WERI-Rb-1 (cell line): Measurements from ENCODE around the gene PTPN20.

ENCODE experiments used
- DNase-seq: peaks from one replicate; pipeline ENCODE4 v3.0.0-alpha.2; 2020
- H3K27ac ChIP-seq: fragments of 250-450 bp; sonication (Bioruptor Pico); 2 replicates; pipeline ENCODE4 v1.5.1; 2020; ENCODE audit warnings: mild to moderate bottlenecking, moderate library complexity
- H3K27me3 ChIP-seq: fragments of 250-450 bp; sonication (Bioruptor Pico); 2 replicates; pipeline ENCODE4 v1.5.1; 2021; ENCODE audit warnings: mild to moderate bottlenecking, low read depth, moderate library complexity; ENCODE audit not compliant: insufficient read depth, severe bottlenecking
- H3K36me3 ChIP-seq: fragments of 250-450 bp; sonication (Bioruptor Pico); 2 replicates; pipeline ENCODE4 v1.5.1; 2020; ENCODE audit warnings: mild to moderate bottlenecking, moderate library complexity
- H3K4me3 ChIP-seq: 2 replicates; pipeline ENCODE4 v1.5.1; 2011; ENCODE audit warnings: low read depth, mild to moderate bottlenecking, control low read depth, low read length
- H3K9me3 ChIP-seq: fragments of 250-450 bp; sonication (Bioruptor Pico); 2 replicates; pipeline ENCODE4 v1.5.1; 2021; ENCODE audit warnings: mild to moderate bottlenecking, moderate library complexity; ENCODE audit not compliant: severe bottlenecking
- CTCF ChIP-seq: IDR thresholded peaks from 2 replicates; pipeline ENCODE4 v1.5.1; 2011; ENCODE audit warnings: low read depth, mild to moderate bottlenecking, control low read depth, inconsistent platforms, low read length

The PTPN20 gene

DNA sequence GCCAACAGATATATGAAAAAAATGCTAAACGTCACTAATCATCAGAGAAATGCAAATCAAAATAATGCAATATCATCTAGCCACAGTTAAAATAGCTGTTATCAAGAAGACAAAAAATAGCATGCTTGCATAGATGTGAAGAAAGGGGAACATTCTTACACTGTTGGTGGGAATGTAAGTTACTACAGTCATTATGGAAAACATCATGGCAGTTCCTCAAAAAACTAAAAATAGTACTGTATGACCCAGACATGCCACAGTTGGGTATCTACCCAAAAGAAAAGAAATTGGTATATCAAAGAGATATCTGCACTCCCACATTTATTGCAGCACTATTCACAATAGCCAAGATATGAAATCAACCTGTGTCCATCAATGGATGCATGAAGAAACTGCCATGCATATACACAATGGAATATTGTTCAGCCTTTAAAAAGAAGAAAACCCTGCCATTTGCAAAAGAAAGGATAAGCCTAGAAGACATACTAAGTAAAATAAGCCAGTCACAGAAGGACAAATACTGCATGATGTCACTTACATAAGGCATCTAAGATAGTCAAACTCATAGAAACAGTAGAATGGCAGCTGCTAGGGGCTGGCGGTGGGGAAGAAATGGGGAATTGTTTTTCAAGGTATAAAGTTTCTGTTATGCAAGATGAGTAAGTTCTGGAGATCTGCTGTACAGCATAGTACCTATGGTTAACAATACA is 107.0 kb downstream of the PTPN20 start:
- no peak overlapping the region for H3K27ac ChIP-seq
- no peaks in the 10 kb centered on the region for H3K9me3 ChIP-seq
- DNase-seq, result no peak
- H3K27me3 ChIP-seq, result no peaks in the 10 kb centered on the region
- H3K36me3 ChIP-seq, result no peaks in the 10 kb centered on the region
- no peak overlapping the region for H3K4me3 ChIP-seq
- no peak for TF ChIP-seq CTCF

DNA sequence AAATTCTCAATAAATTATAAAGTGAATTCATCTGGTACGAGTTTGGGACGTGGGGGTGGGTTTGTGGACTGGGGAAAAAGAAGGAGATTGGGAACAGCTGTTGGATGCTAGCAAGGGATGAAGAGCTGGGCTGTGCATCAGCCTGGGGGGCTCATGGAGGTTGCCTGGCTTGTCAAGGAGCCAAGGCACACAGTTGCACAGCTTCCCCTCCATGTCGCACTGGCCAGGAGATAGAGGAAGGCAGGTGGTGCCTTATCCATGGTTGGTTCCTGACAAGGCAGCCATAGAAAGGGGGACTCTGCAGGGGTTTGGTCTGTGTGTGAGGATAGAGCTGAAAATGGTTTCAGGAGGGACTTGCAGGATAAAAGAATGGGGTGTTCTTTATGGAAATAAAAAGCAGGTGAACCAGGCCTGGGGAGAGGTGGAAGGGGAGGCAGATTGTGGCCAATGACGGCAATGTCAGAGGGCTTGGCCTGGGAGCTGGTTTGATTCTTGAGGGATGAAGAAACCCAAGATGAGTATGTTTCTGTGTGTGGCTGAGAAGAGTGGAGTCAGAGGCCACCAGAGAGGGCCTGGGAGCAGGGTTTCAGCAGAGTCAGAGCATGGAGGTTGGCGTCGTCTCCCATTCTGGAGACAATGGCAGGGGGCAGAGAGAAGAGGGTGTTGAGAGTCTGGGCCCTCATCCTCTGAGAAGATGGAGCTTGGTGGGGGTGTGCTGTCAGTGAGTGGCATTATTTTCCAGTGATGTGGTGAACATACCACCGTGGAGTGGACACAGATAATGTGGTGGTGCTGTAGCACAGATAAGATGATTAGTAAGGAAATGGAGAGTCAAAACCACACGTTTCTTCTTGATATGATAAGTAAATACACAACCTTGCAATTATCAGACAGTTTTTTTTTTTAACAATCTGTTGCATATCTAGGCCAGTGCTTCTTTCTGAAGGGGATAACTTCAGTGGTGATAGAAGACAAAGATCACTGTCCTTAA is 108.2 kb downstream of the PTPN20 start:
- DNase-seq, result no peak

GRCh38 chr10:47020471-47020870 is 109.2 kb downstream of the PTPN20 start:
- H3K36me3 ChIP-seq, result no peaks in the 10 kb centered on the region
- no peak overlapping the region for H3K27ac ChIP-seq
- no peak for TF ChIP-seq CTCF

More for the DNA sequence above, 108.2 kb downstream of the PTPN20 start:
- Histone ChIP-seq H3K9me3 (no peaks in the 10 kb centered on the region), H3K4me3 (no peak overlapping the region), H3K36me3 (no peaks in the 10 kb centered on the region), H3K27ac (no peak overlapping the region), H3K27me3 (no peaks in the 10 kb centered on the region)
- no peak for TF ChIP-seq CTCF

GRCh38 chr10:47021850-47022249 is 110.6 kb downstream of the PTPN20 start:
- H3K27me3 ChIP-seq, result no peaks in the 10 kb centered on the region
- no peak for TF ChIP-seq CTCF
- H3K9me3 ChIP-seq, result no peaks in the 10 kb centered on the region
- DNase-seq, result no peak
- no peak overlapping the region for H3K4me3 ChIP-seq
- no peak overlapping the region for H3K27ac ChIP-seq
- H3K36me3 ChIP-seq, result no peaks in the 10 kb centered on the region

More at GRCh38 chr10:47020471-47020870, 109.2 kb downstream of the PTPN20 start:
- no peak for DNase-seq
- no peaks in the 10 kb centered on the region for H3K27me3 ChIP-seq
- no peaks in the 10 kb centered on the region for H3K9me3 ChIP-seq
- H3K4me3 ChIP-seq, result no peak overlapping the region

DNA sequence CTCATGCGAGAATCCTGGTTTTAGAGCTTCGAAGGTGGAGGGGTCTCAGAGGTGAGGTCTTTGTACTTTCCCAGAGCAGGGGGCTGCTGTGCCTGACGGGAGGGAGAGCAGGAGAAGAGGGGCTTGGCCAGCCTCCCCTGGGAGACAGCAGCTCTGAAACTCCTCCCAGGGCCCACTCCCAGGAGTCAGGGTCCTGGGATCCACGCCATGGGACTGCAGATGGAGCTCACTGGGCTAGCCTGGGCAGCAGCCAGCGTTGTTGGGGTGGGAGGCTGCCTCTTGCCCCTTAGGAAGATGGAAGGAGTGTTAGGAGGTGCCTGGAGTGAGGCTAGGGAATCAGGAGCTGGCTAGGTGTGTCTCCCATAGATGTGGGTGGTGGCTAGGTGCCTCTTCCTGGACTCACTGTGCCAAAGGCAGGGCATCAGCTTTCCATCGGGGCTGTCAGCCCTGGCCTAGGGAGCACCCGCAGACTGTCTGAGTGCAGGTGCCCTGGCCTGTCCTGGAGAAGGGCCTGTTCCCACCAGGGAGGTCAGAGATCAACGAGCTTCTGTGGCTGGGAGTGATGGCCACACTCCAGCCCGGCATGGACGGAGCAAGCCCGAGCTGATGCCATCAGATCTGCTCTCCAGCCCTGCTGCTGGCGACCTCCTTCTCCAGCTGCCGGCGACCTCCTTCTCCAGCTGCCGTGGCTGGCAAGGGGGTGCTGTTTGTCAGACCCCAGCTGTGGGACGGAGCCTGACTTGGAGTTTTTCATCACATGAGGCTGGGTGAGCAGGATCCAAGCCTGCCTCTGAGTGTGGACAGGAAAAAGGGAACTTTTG is 111.3 kb downstream of the PTPN20 start:
- no peak for TF ChIP-seq CTCF
- Histone ChIP-seq H3K27ac (no peak overlapping the region), H3K4me3 (no peak overlapping the region), H3K36me3 (no peaks in the 10 kb centered on the region), H3K27me3 (no peaks in the 10 kb centered on the region), H3K9me3 (no peaks in the 10 kb centered on the region)
- DNase-seq, result no peak
